SH-SY5Y (cell line): Measurements from ENCODE around the gene TMIE.

Experiments used
- GATA2 ChIP-seq: IDR thresholded peaks from 2 replicates; pipeline ENCODE4 v1.6.1; 2011; ENCODE audit warnings: mild to moderate bottlenecking, low read depth, low read length
- GATA3 ChIP-seq: IDR thresholded peaks from 2 replicates; pipeline ENCODE4 v1.6.1; 2011; ENCODE audit warnings: low read depth, mild to moderate bottlenecking, low read length, moderate library complexity

TMIE gene

GRCh38 chr3:46701181-46701939 is at the start of gene TMIE:
Gene TMIE (plus strand): TSS chr3:46701392. CDS start chr3:46701488, 96 bp downstream.
- TF ChIP-seq GATA2 (no peak), GATA3 (no peak)

- TF ChIP-seq GATA2 (no peak), GATA3 (no peak)
These were observed 45.9 kb upstream of the TMIE start for GRCh38 chr3:46655271-46655670.

- TF ChIP-seq GATA3: no peak
- no peak for TF ChIP-seq GATA2
These were observed 44.2 kb upstream of the TMIE start for GRCh38 chr3:46656778-46657556.

- TF ChIP-seq GATA3 (no peak), GATA2 (no peak)
These were observed 41.9 kb upstream of the TMIE start for GRCh38 chr3:46659285-46659684.

GRCh38 chr3:46660003-46660402 is 41.2 kb upstream of the TMIE start:
- TF ChIP-seq GATA2 (no peak), GATA3 (no peak)

- TF ChIP-seq GATA2: no peak
- no peak for TF ChIP-seq GATA3
These were observed 40.4 kb upstream of the TMIE start for GRCh38 chr3:46660543-46661523.

GRCh38 chr3:46661776-46662766 is 39.1 kb upstream of the TMIE start:
- TF ChIP-seq GATA2: no peak
- TF ChIP-seq GATA3: no peak

- TF ChIP-seq GATA2: no peak
- no peak for TF ChIP-seq GATA3
These were observed 38.2 kb upstream of the TMIE start for GRCh38 chr3:46662771-46663551.

- TF ChIP-seq GATA2: no peak
- TF ChIP-seq GATA3: no peak
These were observed 37.5 kb upstream of the TMIE start for GRCh38 chr3:46663591-46664135.

GRCh38 chr3:46664188-46664970 is 36.8 kb upstream of the TMIE start:
- TF ChIP-seq GATA3: no peak
- no peak for TF ChIP-seq GATA2

- TF ChIP-seq GATA3 (no peak), GATA2 (peak; percentile 45; the same call in 1 of the 2 replicates)
These were observed 36.0 kb upstream of the TMIE start for GRCh38 chr3:46664971-46665762.
